ENCODE data around the gene PRDX6. TPM values are rescaled to one million over a fixed set of nuclear protein-coding genes. Genes with fewer than 3 reads are reported as not detected.

The PRDX6 gene
- total RNA-seq, 5 donors from 2014 or later (not counting 1 experiment from before 2014, with no cell fraction given) = 70.7 to 108 (median 98.3) TPM

DNA sequence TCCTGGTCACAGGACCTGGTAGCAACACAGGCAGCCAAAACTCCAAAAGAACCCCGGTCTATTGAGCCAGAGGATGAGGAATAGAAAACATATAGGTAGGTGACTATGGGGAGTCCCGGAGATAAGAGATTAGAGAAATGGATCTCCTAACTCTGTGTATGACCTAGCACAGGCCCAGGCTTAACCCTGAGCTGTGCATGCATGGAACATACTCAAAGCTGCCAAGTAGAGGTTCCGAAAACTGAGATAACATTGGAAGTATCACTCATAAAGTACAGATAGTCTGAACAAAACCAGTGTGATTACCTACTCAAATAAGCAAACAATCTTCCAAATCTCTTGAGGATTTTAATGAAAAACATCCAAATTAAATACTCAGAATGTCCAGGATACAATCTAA lies 31.5 kb upstream of the PRDX6 start:
- Histone ChIP-seq H3K27me3 (replicated peaks in 1 of 2; ENCODE audit: control insufficient read depth in 2 of 2, extremely low read depth in 1 of 2, insufficient read depth in 2 of 2, low read length in 1 of 2) (no peaks in the 10 kb centered on the region), H3K4me3 (ENCODE audit: control insufficient read depth in 1 of 2, extremely low read depth in 1 of 2, low read length in 1 of 2) (no peak overlapping the region), H3K36me3 (ENCODE audit: control insufficient read depth in 2 of 2, extremely low read depth in 1 of 2, insufficient read depth in 1 of 2, low read length in 1 of 2) (peaks cover 5 to 8% of the 10 kb centered on the region in 2 donors), H3K9me3 (peaks cover 3% of the 10 kb centered on the region), H3K4me1 (ENCODE audit: control insufficient read depth in 1 of 2, extremely low read depth in 1 of 2, insufficient read depth in 2 of 2, low read length in 2 of 2) (peaks cover 6 to 9% of the 10 kb centered on the region in 2 experiments), H3K27ac (ENCODE audit: low read length) (no peak overlapping the region)
- Mint-ChIP-seq H3K4me3 (no peak overlapping the region), H3K4me1 (peaks cover 23 to 29% (median 27%) of the 10 kb centered on the region in 3 donors), H3K27me3 (no peaks in the 10 kb centered on the region), H3K36me3 (peaks cover 61% of the 10 kb centered on the region), H3K27ac (no peak overlapping the region), H3K9me3 (peaks cover 0 to 20% (median 13%) of the 10 kb centered on the region in 3 donors)
- ChIA-PET POLR2A (no interaction called here), CTCF (no interaction called here)
- ATAC-seq (replicated peaks in 1 of 4) (no peak), DNase-seq (no peak)
- WGBS (ENCODE audit: insufficient coverage) = 100% methylated on average over 2 of the region's 3 CpGs

DNA sequence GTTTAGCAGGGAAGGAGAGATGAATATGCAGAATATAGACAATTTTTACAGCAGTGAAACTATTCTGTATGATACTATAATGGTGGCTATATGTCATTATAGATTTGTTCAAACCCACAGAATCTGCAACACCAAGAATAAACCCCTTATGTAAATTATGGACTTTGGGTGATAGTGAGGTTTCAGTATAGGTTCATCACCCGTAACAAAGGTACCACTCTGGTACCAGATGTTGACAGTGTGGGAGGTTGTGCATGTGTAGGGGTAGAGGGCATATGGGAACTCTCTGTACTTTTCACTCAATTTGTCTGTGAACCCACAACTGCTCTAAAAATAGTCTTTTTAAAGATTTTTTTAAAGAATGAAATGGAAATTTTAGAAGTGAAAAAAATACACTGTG lies 29.9 kb upstream of the PRDX6 start:
- WGBS (ENCODE audit: insufficient coverage) = no CpG with 5 or more reads among the region's 1 CpG
- peaks cover 0 to 3% of the 10 kb centered on the region in 2 donors for H3K36me3 ChIP-seq (ENCODE audit: control insufficient read depth in 2 of 2, extremely low read depth in 1 of 2, insufficient read depth in 1 of 2, low read length in 1 of 2)
- no peak for DNase-seq
- H3K9me3 Mint-ChIP-seq = peaks cover 0 to 20% (median 13%) of the 10 kb centered on the region in 3 donors
- H3K27me3 Mint-ChIP-seq = no peaks in the 10 kb centered on the region
- no peak overlapping the region for H3K27ac ChIP-seq (ENCODE audit: low read length)
- no peak for ATAC-seq (replicated peaks in 1 of 4)
- no peaks in the 10 kb centered on the region for H3K27me3 ChIP-seq (replicated peaks in 1 of 2; ENCODE audit: control insufficient read depth in 2 of 2, extremely low read depth in 1 of 2, insufficient read depth in 2 of 2, low read length in 1 of 2)
- peaks cover 3% of the 10 kb centered on the region for H3K9me3 ChIP-seq
- H3K27ac Mint-ChIP-seq = no peak overlapping the region
- ChIA-PET POLR2A (no interaction called here), CTCF (interaction anchor here in 1 of 2 donors (0.9 kb wide), 1 partner anchor 17 kb away, joined by 3 read pairs; no protein-coding TSS in a partner anchor)
- H3K36me3 Mint-ChIP-seq = peaks cover 59% of the 10 kb centered on the region
- H3K4me1 Mint-ChIP-seq = peaks cover 29 to 34% (median 33%) of the 10 kb centered on the region in 3 donors
- H3K4me3 Mint-ChIP-seq = peak overlapping the region in 1 of 3 donors; percentile 6
- H3K4me3 ChIP-seq (ENCODE audit: control insufficient read depth in 1 of 2, extremely low read depth in 1 of 2, low read length in 1 of 2) = no peak overlapping the region
- H3K4me1 ChIP-seq (ENCODE audit: control insufficient read depth in 1 of 2, extremely low read depth in 1 of 2, insufficient read depth in 2 of 2, low read length in 2 of 2) = peaks cover 6 to 9% of the 10 kb centered on the region in 2 experiments

DNA sequence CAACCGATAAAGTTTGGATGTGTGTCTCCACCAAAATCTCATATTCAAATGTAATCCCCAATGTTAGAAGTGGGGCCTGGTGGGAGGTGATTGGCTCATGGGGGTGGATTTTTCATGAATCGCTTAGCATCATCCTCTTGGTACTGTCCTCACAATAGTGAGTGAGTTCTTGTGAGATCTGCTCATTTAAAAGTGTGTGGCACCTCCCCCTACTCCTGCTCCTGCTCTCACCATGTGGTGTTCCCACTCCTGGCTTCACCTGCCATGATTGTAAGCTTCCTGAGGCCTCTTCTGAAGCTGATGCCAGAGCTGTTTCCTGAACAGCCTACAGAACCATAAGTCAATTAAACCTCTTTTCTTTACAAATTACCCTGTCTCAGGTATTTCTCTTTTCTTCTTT lies 28.2 kb upstream of the PRDX6 start:
- Mint-ChIP-seq H3K4me3 (no peak overlapping the region), H3K36me3 (peaks cover 61% of the 10 kb centered on the region), H3K9me3 (peaks cover 0 to 20% (median 13%) of the 10 kb centered on the region in 3 donors), H3K4me1 (peaks cover 30 to 39% (median 34%) of the 10 kb centered on the region in 3 donors), H3K27me3 (no peaks in the 10 kb centered on the region), H3K27ac (no peak overlapping the region)
- ChIA-PET POLR2A (no interaction called here), CTCF (no interaction called here)
- Histone ChIP-seq H3K4me1 (ENCODE audit: control insufficient read depth in 1 of 2, extremely low read depth in 1 of 2, insufficient read depth in 2 of 2, low read length in 2 of 2) (peaks cover 6 to 9% of the 10 kb centered on the region in 2 experiments), H3K27me3 (replicated peaks in 1 of 2; ENCODE audit: control insufficient read depth in 2 of 2, extremely low read depth in 1 of 2, insufficient read depth in 2 of 2, low read length in 1 of 2) (no peaks in the 10 kb centered on the region), H3K27ac (ENCODE audit: low read length) (no peak overlapping the region), H3K9me3 (peaks cover 3% of the 10 kb centered on the region), H3K36me3 (ENCODE audit: control insufficient read depth in 2 of 2, extremely low read depth in 1 of 2, insufficient read depth in 1 of 2, low read length in 1 of 2) (peaks cover 0 to 3% of the 10 kb centered on the region in 2 donors), H3K4me3 (ENCODE audit: control insufficient read depth in 1 of 2, extremely low read depth in 1 of 2, low read length in 1 of 2) (no peak overlapping the region)
- no CpG with 5 or more reads among the region's 2 CpGs for WGBS (ENCODE audit: insufficient coverage)
- ATAC-seq (replicated peaks in 1 of 4) = no peak
- no peak for DNase-seq

DNA sequence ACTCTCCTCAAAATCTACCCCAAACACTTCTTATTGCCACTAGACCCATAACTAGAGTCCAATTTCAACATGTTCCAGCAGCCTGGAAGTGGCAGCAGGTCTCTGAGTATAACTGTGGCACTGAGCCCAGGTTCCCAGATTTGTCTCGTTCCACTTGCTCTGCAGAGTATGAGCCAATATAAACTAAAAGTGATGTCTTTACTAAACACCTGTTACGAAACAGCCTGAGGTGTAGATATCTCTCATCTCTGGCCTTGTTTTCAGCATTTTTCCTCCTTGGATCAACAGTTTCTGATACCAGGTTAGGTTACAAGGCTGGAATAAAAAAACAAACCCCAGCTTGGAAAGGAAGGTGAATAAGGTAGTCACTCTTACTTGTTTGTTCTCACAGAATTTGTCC lies 25.2 kb upstream of the PRDX6 start:
- Mint-ChIP-seq H3K36me3 (peaks cover 68% of the 10 kb centered on the region), H3K9me3 (peaks cover 0 to 7% (median 4%) of the 10 kb centered on the region in 3 donors), H3K27ac (no peak overlapping the region), H3K27me3 (no peaks in the 10 kb centered on the region), H3K4me3 (no peak overlapping the region), H3K4me1 (peaks cover 36% of the 10 kb centered on the region in 3 donors)
- Histone ChIP-seq H3K4me1 (ENCODE audit: control insufficient read depth in 1 of 2, extremely low read depth in 1 of 2, insufficient read depth in 2 of 2, low read length in 2 of 2) (peaks cover 2 to 4% of the 10 kb centered on the region in 2 experiments), H3K9me3 (peaks cover 3% of the 10 kb centered on the region), H3K27me3 (replicated peaks in 1 of 2; ENCODE audit: control insufficient read depth in 2 of 2, extremely low read depth in 1 of 2, insufficient read depth in 2 of 2, low read length in 1 of 2) (no peaks in the 10 kb centered on the region), H3K36me3 (ENCODE audit: control insufficient read depth in 2 of 2, extremely low read depth in 1 of 2, insufficient read depth in 1 of 2, low read length in 1 of 2) (no peaks in the 10 kb centered on the region), H3K27ac (ENCODE audit: low read length) (no peak overlapping the region), H3K4me3 (ENCODE audit: control insufficient read depth in 1 of 2, extremely low read depth in 1 of 2, low read length in 1 of 2) (no peak overlapping the region)
- POLR2A ChIA-PET = interaction anchor here in 1 of 2 donors (0.7 kb wide), 1 partner anchor 34 kb away, joined by 9 read pairs; no protein-coding TSS in a partner anchor
- DNase-seq (no peak), ATAC-seq (replicated peaks in 1 of 4) (no peak)
- CTCF ChIA-PET = no interaction called here
- WGBS (ENCODE audit: insufficient coverage) = no CpG with 5 or more reads among the region's 2 CpGs

DNA sequence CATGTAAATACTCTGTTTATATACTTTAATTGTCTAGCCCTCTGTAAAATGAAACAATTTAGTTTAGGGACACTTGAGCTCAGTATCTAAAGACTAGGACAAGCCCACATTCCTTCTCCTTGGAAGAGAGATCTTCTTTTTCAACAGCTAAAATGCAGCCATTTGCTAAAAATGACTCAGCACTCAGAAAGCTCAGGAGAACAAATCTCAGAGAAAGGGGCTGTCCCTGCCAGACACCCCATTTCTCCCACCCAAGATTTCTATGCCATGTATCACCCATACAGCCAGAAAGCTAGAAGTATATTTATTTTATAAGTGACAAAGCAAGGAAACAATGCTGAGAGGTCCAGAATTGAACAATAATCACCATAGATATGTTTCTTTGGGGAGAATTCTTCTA lies 23.2 kb upstream of the PRDX6 start:
- no peak overlapping the region for H3K27ac Mint-ChIP-seq
- Histone ChIP-seq H3K4me3 (ENCODE audit: control insufficient read depth in 1 of 2, extremely low read depth in 1 of 2, low read length in 1 of 2) (no peak overlapping the region), H3K36me3 (ENCODE audit: control insufficient read depth in 2 of 2, extremely low read depth in 1 of 2, insufficient read depth in 1 of 2, low read length in 1 of 2) (no peaks in the 10 kb centered on the region), H3K9me3 (no peaks in the 10 kb centered on the region), H3K4me1 (ENCODE audit: control insufficient read depth in 1 of 2, extremely low read depth in 1 of 2, insufficient read depth in 2 of 2, low read length in 2 of 2) (peaks cover 2 to 4% of the 10 kb centered on the region in 2 experiments), H3K27me3 (replicated peaks in 1 of 2; ENCODE audit: control insufficient read depth in 2 of 2, extremely low read depth in 1 of 2, insufficient read depth in 2 of 2, low read length in 1 of 2) (no peaks in the 10 kb centered on the region), H3K27ac (ENCODE audit: low read length) (no peak overlapping the region)
- no peaks in the 10 kb centered on the region for H3K9me3 Mint-ChIP-seq
- peaks cover 61% of the 10 kb centered on the region for H3K36me3 Mint-ChIP-seq
- POLR2A ChIA-PET = no interaction called here
- CTCF ChIA-PET = interaction anchor here (0.7 to 1.1 kb wide), 2 partner anchors 18 to 24 kb away, joined by 3 to 4 read pairs; no protein-coding TSS in a partner anchor
- H3K27me3 Mint-ChIP-seq = no peaks in the 10 kb centered on the region
- no peak for DNase-seq
- peaks cover 39 to 42% (median 41%) of the 10 kb centered on the region in 3 donors for H3K4me1 Mint-ChIP-seq
- ATAC-seq (replicated peaks in 1 of 4) = no peak
- no peak overlapping the region for H3K4me3 Mint-ChIP-seq

DNA sequence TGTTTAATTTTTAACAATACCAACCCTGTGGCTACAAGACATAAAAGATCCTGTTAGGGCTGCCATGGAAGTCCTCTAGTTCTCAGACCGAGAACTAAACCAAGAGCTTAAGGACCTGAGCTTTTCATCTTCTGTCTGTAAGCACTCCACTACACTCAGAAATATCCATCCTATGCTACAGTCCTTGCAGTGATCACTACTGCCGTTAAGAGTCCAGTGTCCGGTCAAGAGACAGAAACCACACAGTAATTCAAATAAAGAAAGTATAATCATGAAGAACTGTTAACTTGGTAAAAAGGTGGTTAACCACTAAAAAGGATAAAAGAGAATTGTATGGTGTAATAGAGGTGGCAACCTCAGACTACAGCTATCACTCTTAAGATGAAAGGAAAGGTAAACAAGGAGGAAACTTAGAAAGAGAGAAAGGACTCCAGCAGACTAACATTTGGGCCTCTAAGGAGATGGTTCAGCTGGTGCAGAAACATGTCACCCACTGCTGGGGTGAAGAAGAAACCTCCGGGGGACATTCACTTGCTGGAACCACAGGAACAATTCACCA lies 22.1 kb upstream of the PRDX6 start:
- peaks cover 33 to 48% (median 44%) of the 10 kb centered on the region in 3 donors for H3K4me1 Mint-ChIP-seq
- no peaks in the 10 kb centered on the region for H3K9me3 Mint-ChIP-seq
- peak in 3 of 4 experiments; percentile 43 to 75 (median 67) for ATAC-seq (replicated peaks in 1 of 4)
- peaks cover 2 to 10% of the 10 kb centered on the region in 2 experiments for H3K4me1 ChIP-seq (ENCODE audit: control insufficient read depth in 1 of 2, extremely low read depth in 1 of 2, insufficient read depth in 2 of 2, low read length in 2 of 2)
- H3K27ac Mint-ChIP-seq = peak overlapping the region; percentile 34 to 56
- DNase-seq = peak in 1 of 35 experiments; percentile 13
- H3K27ac ChIP-seq (ENCODE audit: low read length) = no peak overlapping the region
- H3K4me3 Mint-ChIP-seq = peak overlapping the region in 1 of 3 donors; percentile 1
- H3K36me3 Mint-ChIP-seq = peaks cover 60% of the 10 kb centered on the region
- ChIA-PET CTCF (interaction anchor here in 1 of 2 donors (0.6 kb wide), 1 partner anchor 18 kb away, joined by 3 read pairs; no protein-coding TSS in a partner anchor), POLR2A (no interaction called here)
- no peaks in the 10 kb centered on the region for H3K27me3 ChIP-seq (replicated peaks in 1 of 2; ENCODE audit: control insufficient read depth in 2 of 2, extremely low read depth in 1 of 2, insufficient read depth in 2 of 2, low read length in 1 of 2)
- H3K36me3 ChIP-seq (ENCODE audit: control insufficient read depth in 2 of 2, extremely low read depth in 1 of 2, insufficient read depth in 1 of 2, low read length in 1 of 2) = peaks cover 3 to 4% of the 10 kb centered on the region in 2 donors
- 90% methylated on average over 1 of the region's 4 CpGs for WGBS (ENCODE audit: insufficient coverage)
- H3K27me3 Mint-ChIP-seq = no peaks in the 10 kb centered on the region
- H3K9me3 ChIP-seq = no peaks in the 10 kb centered on the region
- H3K4me3 ChIP-seq (ENCODE audit: control insufficient read depth in 1 of 2, extremely low read depth in 1 of 2, low read length in 1 of 2) = no peak overlapping the region

All from T-cell (primary cell).